ENCODE measurements around the gene MEOX2. TPM values are rescaled to one million over a fixed set of nuclear protein-coding genes. Genes with fewer than 3 reads are reported as not detected.

MEOX2 gene
- total RNA-seq, 1 experiment from 2014 or later: not detected

DNA sequence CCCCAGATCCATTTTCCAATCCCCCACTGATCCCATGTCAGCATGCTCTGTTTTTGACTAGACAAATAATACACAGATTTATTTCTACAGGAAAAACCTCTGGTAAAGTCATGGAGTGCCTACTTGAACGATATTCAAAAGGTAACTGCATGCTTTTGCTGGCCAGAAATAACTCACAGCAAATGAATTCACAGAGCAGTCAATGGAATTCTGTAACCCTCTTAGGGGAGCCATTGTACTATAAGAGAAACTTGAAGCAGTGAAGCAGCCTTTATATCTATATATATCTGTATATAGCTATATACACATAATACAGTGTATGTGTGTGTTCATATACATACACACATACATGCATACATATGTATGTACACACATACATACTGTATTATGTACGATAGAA, 29.0 kb upstream of the MEOX2 start:
- no peak overlapping the region for H3K4me3 ChIP-seq (ENCODE audit: low read depth, low read length)
- Mint-ChIP-seq H3K4me3 (ENCODE audit: unreplicated experiment) (no peak overlapping the region), H3K36me3 (ENCODE audit: insufficient read depth, unreplicated experiment) (no peaks in the 10 kb centered on the region), H3K27me3 (ENCODE audit: insufficient read depth, unreplicated experiment) (peaks cover 11% of the 10 kb centered on the region), H3K9me3 (ENCODE audit: unreplicated experiment) (no peaks in the 10 kb centered on the region), H3K4me1 (ENCODE audit: low read depth, unreplicated experiment) (no peaks in the 10 kb centered on the region), H3K27ac (ENCODE audit: unreplicated experiment) (no peak overlapping the region)
- no peaks in the 10 kb centered on the region for H3K9me3 ChIP-seq
- DNase-seq: no peak
- H3K4me1 ChIP-seq: no peaks in the 10 kb centered on the region
- TF ChIP-seq CTCF (IDR thresholded peaks at IDR 0.05; ENCODE audit: insufficient read depth in 1 of 2, low read depth in 1 of 2, low read length in 1 of 2, severe bottlenecking in 1 of 2, unreplicated experiment in 1 of 2): no peak
- no TSS peak for BruUV-seq (replicated peaks)
- intact Hi-C loops (cut with micrococcal nuclease; ENCODE audit: unreplicated experiment): no loop called here
- POLR2A ChIA-PET: no interaction called here
- CTCF ChIA-PET: no interaction called here
- H3K36me3 ChIP-seq (ENCODE audit: control insufficient read depth, insufficient read depth, low read length): no peaks in the 10 kb centered on the region
- no peaks in the 10 kb centered on the region for H3K27me3 ChIP-seq (replicated peaks; ENCODE audit: control insufficient read depth, insufficient read depth, low read length)

- H3K9me3 Mint-ChIP-seq (ENCODE audit: unreplicated experiment): no peaks in the 10 kb centered on the region
Measured at GRCh38 chr7:15709978-15710377, 23.5 kb upstream of the MEOX2 start.

DNA sequence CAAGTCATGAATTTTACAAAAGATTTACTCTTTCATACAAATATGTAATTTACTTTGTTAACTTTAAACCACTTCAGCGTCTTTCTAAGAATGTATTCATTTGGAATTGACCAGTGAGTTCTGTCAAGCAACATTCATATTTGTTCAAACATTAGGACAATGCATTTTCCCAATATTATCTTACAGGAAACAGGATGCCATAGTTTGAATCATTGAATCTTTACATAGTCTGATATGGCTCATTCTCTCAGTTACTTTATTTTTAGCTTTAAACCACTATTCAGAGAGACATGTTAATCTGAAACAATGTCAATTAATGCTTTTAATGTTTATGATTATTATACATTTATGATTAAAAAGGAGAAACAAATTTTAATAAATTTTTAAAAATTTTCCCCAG, 21.1 kb upstream of the MEOX2 start:
- no peak for TF ChIP-seq CTCF (IDR thresholded peaks at IDR 0.05; ENCODE audit: insufficient read depth in 1 of 2, low read depth in 1 of 2, low read length in 1 of 2, severe bottlenecking in 1 of 2, unreplicated experiment in 1 of 2)
- DNase-seq: no peak
- H3K36me3 ChIP-seq (ENCODE audit: control insufficient read depth, insufficient read depth, low read length): no peaks in the 10 kb centered on the region
- intact Hi-C loops (cut with micrococcal nuclease; ENCODE audit: unreplicated experiment): no loop called here
- Mint-ChIP-seq H3K4me3 (ENCODE audit: unreplicated experiment) (no peak overlapping the region), H3K27me3 (ENCODE audit: insufficient read depth, unreplicated experiment) (peaks cover 10% of the 10 kb centered on the region), H3K27ac (ENCODE audit: unreplicated experiment) (no peak overlapping the region), H3K9me3 (ENCODE audit: unreplicated experiment) (no peaks in the 10 kb centered on the region), H3K4me1 (ENCODE audit: low read depth, unreplicated experiment) (no peaks in the 10 kb centered on the region), H3K36me3 (ENCODE audit: insufficient read depth, unreplicated experiment) (no peaks in the 10 kb centered on the region)
- H3K4me3 ChIP-seq (ENCODE audit: low read depth, low read length): no peak overlapping the region
- BruUV-seq (replicated peaks): no TSS peak
- POLR2A ChIA-PET: no interaction called here
- H3K27me3 ChIP-seq (replicated peaks; ENCODE audit: control insufficient read depth, insufficient read depth, low read length): no peaks in the 10 kb centered on the region
- no peaks in the 10 kb centered on the region for H3K9me3 ChIP-seq
- CTCF ChIA-PET: no interaction called here
- no peaks in the 10 kb centered on the region for H3K4me1 ChIP-seq

More at GRCh38 chr7:15709978-15710377, 23.5 kb upstream of the MEOX2 start:
- ChIA-PET CTCF (no interaction called here), POLR2A (no interaction called here)
- intact Hi-C loops (cut with micrococcal nuclease; ENCODE audit: unreplicated experiment): no loop called here
- no peak for DNase-seq
- Mint-ChIP-seq H3K4me3 (ENCODE audit: unreplicated experiment) (no peak overlapping the region), H3K27me3 (ENCODE audit: insufficient read depth, unreplicated experiment) (peaks cover 21% of the 10 kb centered on the region), H3K27ac (ENCODE audit: unreplicated experiment) (no peak overlapping the region), H3K4me1 (ENCODE audit: low read depth, unreplicated experiment) (no peaks in the 10 kb centered on the region), H3K36me3 (ENCODE audit: insufficient read depth, unreplicated experiment) (no peaks in the 10 kb centered on the region)
- Histone ChIP-seq H3K4me1 (no peaks in the 10 kb centered on the region), H3K4me3 (ENCODE audit: low read depth, low read length) (no peak overlapping the region), H3K36me3 (ENCODE audit: control insufficient read depth, insufficient read depth, low read length) (no peaks in the 10 kb centered on the region), H3K27me3 (replicated peaks; ENCODE audit: control insufficient read depth, insufficient read depth, low read length) (no peaks in the 10 kb centered on the region), H3K9me3 (no peaks in the 10 kb centered on the region)
- no peak for TF ChIP-seq CTCF (IDR thresholded peaks at IDR 0.05; ENCODE audit: insufficient read depth in 1 of 2, low read depth in 1 of 2, low read length in 1 of 2, severe bottlenecking in 1 of 2, unreplicated experiment in 1 of 2)
- BruUV-seq (replicated peaks): no TSS peak

Measured in Caco-2 (cell line).